Mesothelial cell of epicardium (in vitro differentiated cells): ENCODE measurements around the gene PCCA. TPM values are rescaled to one million over a fixed set of nuclear protein-coding genes. Genes with fewer than 3 reads are reported as not detected.

Experiments
- DNase-seq, 2 experiments: peaks; one replicate each; pipeline ENCODE4 v3.0.0; 2021; ENCODE audit warnings: low spot score in 2 of 2; ENCODE audit not compliant: unreplicated experiment in 2 of 2
- H3K27ac Mint-ChIP-seq: 2 replicates; pipeline ENCODE4 v1.8.0; 2021; ENCODE audit warnings: mixed read lengths
- H3K27me3 Mint-ChIP-seq: 2 replicates; pipeline ENCODE4 v1.8.0; 2021; ENCODE audit warnings: low read depth, mixed read lengths
- H3K36me3 Mint-ChIP-seq: 2 replicates; pipeline ENCODE4 v1.8.0; 2021; ENCODE audit warnings: mixed read lengths
- H3K4me1 Mint-ChIP-seq: 2 replicates; pipeline ENCODE4 v1.8.0; 2021; ENCODE audit warnings: mixed read lengths
- H3K4me3 Mint-ChIP-seq: 2 replicates; pipeline ENCODE4 v1.8.0; 2021; ENCODE audit warnings: mild to moderate bottlenecking, moderate library complexity, mixed read lengths
- H3K9me3 Mint-ChIP-seq: 2 replicates; pipeline ENCODE4 v1.8.0; 2021; ENCODE audit warnings: mixed read lengths
- CTCF ChIP-seq: fragments of 200-600 bp; sonication (generic); IDR thresholded peaks from one replicate; pipeline ENCODE4 v1.5.0; 2021; ENCODE audit warnings: antibody characterized with exemption; ENCODE audit not compliant: unreplicated experiment
- total RNA-seq: library from RNA; stranded (reverse); gene quantifications from 3 replicates; pipeline ENCODE4 v1.2.1, GENCODE V29; 2021

The PCCA gene
- total RNA-seq, 1 donor from 2014 or later = 41.6 TPM

GRCh38 chr13:100302391-100302790, 213.5 kb downstream of the PCCA start:
- no peaks in the 10 kb centered on the region for H3K9me3 Mint-ChIP-seq
- no peak for DNase-seq
- no peak overlapping the region for H3K27ac Mint-ChIP-seq
- H3K27me3 Mint-ChIP-seq = no peaks in the 10 kb centered on the region
- H3K4me3 Mint-ChIP-seq = no peak overlapping the region
- peaks cover 12% of the 10 kb centered on the region for H3K4me1 Mint-ChIP-seq
- no peak for TF ChIP-seq CTCF
- H3K36me3 Mint-ChIP-seq = peaks cover 11% of the 10 kb centered on the region

GRCh38 chr13:100304229-100304628, 215.3 kb downstream of the PCCA start:
- H3K4me1 Mint-ChIP-seq = peaks cover 12% of the 10 kb centered on the region
- TF ChIP-seq CTCF = no peak
- H3K4me3 Mint-ChIP-seq = no peak overlapping the region
- no peaks in the 10 kb centered on the region for H3K9me3 Mint-ChIP-seq
- no peak overlapping the region for H3K27ac Mint-ChIP-seq
- peaks cover 11% of the 10 kb centered on the region for H3K36me3 Mint-ChIP-seq
- H3K27me3 Mint-ChIP-seq = no peaks in the 10 kb centered on the region
- no peak for DNase-seq

- H3K4me1 Mint-ChIP-seq = peaks cover 10% of the 10 kb centered on the region
Measured at GRCh38 chr13:100305398-100305797, 216.5 kb downstream of the PCCA start.

GRCh38 chr13:100306030-100306429, 217.1 kb downstream of the PCCA start:
- no peak for DNase-seq
- TF ChIP-seq CTCF = no peak
- no peak overlapping the region for H3K4me3 Mint-ChIP-seq
- no peaks in the 10 kb centered on the region for H3K9me3 Mint-ChIP-seq
- peaks cover 6% of the 10 kb centered on the region for H3K4me1 Mint-ChIP-seq
- H3K27me3 Mint-ChIP-seq = no peaks in the 10 kb centered on the region
- H3K27ac Mint-ChIP-seq = no peak overlapping the region
- peaks cover 21% of the 10 kb centered on the region for H3K36me3 Mint-ChIP-seq

More at GRCh38 chr13:100305398-100305797, 216.5 kb downstream of the PCCA start:
- Mint-ChIP-seq H3K9me3 (no peaks in the 10 kb centered on the region), H3K27ac (no peak overlapping the region), H3K27me3 (no peaks in the 10 kb centered on the region), H3K4me3 (no peak overlapping the region), H3K36me3 (peaks cover 20% of the 10 kb centered on the region)
- no peak for DNase-seq
- TF ChIP-seq CTCF = no peak

GRCh38 chr13:100306434-100306999, 217.6 kb downstream of the PCCA start:
- TF ChIP-seq CTCF = no peak
- peaks cover 23% of the 10 kb centered on the region for H3K36me3 Mint-ChIP-seq
- no peaks in the 10 kb centered on the region for H3K9me3 Mint-ChIP-seq
- no peak overlapping the region for H3K4me3 Mint-ChIP-seq
- H3K27me3 Mint-ChIP-seq = no peaks in the 10 kb centered on the region
- H3K27ac Mint-ChIP-seq = no peak overlapping the region
- H3K4me1 Mint-ChIP-seq = peaks cover 6% of the 10 kb centered on the region
- no peak for DNase-seq
